ENCODE measurements around the gene SLC22A5. TPM values are rescaled to one million over a fixed set of nuclear protein-coding genes. Genes with fewer than 3 reads are reported as not detected.

The SLC22A5 gene
- total RNA-seq, 3 donors from 2014 or later (not counting 1 experiment from before 2014, with no cell fraction given) = 1.6 to 5.0 (median 3.9) TPM

GRCh38 chr5:132418881-132419280 is 49.4 kb downstream of the SLC22A5 start:
- peak overlapping the region; percentile 84 for H3K27ac ChIP-seq (ENCODE audit: low read length)
- Mint-ChIP-seq H3K9me3 (no peaks in the 10 kb centered on the region), H3K4me1 (peaks cover 94 to 95% of the 10 kb centered on the region in 2 donors), H3K4me3 (peak overlapping the region; percentile 81), H3K27me3 (ENCODE audit: low read depth in 2 of 2) (no peaks in the 10 kb centered on the region), H3K27ac (peak overlapping the region; percentile 99 to 100), H3K36me3 (no peaks in the 10 kb centered on the region)
- DNase-seq = no peak
- 92% methylated on average over 2 of the region's 2 CpGs for WGBS (ENCODE audit: insufficient coverage)
- H3K36me3 ChIP-seq (ENCODE audit: control insufficient read depth, insufficient read depth, low read length) = peaks cover 49% of the 10 kb centered on the region
- no peaks in the 10 kb centered on the region for H3K27me3 ChIP-seq (ENCODE audit: control insufficient read depth, insufficient read depth, low read length)
- no peak for ATAC-seq
- H3K4me3 ChIP-seq (ENCODE audit: low read length) = no peak overlapping the region
- no peak for TF ChIP-seq CTCF (IDR thresholded peaks at IDR 0.05)
- H3K4me1 ChIP-seq (ENCODE audit: control insufficient read depth, insufficient read depth, low read length) = peaks cover 81% of the 10 kb centered on the region
- intact Hi-C loops (cut with micrococcal nuclease) = loop anchor here (1.0 to 2.0 kb wide), 3 partner anchors 8 to 72 kb away; partner anchors contain the start of gene IRF1
- no peaks in the 10 kb centered on the region for H3K9me3 ChIP-seq (ENCODE audit: control insufficient read depth, insufficient read depth, low read length)

GRCh38 chr5:132419502-132420468 is 50.3 kb downstream of the SLC22A5 start:
- H3K27ac Mint-ChIP-seq = peak overlapping the region; percentile 99 to 100
- TF ChIP-seq CTCF (IDR thresholded peaks at IDR 0.05) = peak; percentile 91
- Histone ChIP-seq H3K4me1 (ENCODE audit: control insufficient read depth, insufficient read depth, low read length) (peaks cover 85% of the 10 kb centered on the region), H3K4me3 (ENCODE audit: low read length) (no peak overlapping the region), H3K27ac (ENCODE audit: low read length) (peak overlapping the region; percentile 84), H3K9me3 (ENCODE audit: control insufficient read depth, insufficient read depth, low read length) (no peaks in the 10 kb centered on the region), H3K27me3 (ENCODE audit: control insufficient read depth, insufficient read depth, low read length) (no peaks in the 10 kb centered on the region), H3K36me3 (ENCODE audit: control insufficient read depth, insufficient read depth, low read length) (peaks cover 53% of the 10 kb centered on the region)
- intact Hi-C loops (cut with micrococcal nuclease) = loop anchor here (1.0 to 2.0 kb wide), 3 partner anchors 8 to 71 kb away; partner anchors contain the start of gene IRF1
- peak overlapping the region; percentile 81 for H3K4me3 Mint-ChIP-seq
- WGBS (ENCODE audit: insufficient coverage) = 9% methylated on average over 11 of the region's 12 CpGs
- H3K36me3 Mint-ChIP-seq = no peaks in the 10 kb centered on the region
- H3K4me1 Mint-ChIP-seq = peaks cover 94 to 95% of the 10 kb centered on the region in 2 donors
- H3K9me3 Mint-ChIP-seq = no peaks in the 10 kb centered on the region
- DNase-seq (peak; percentile 66 to 84), ATAC-seq (peak; percentile 53 to 79 (median 73))
- no peaks in the 10 kb centered on the region for H3K27me3 Mint-ChIP-seq (ENCODE audit: low read depth in 2 of 2)

GRCh38 chr5:132420706-132421272 is 51.3 kb downstream of the SLC22A5 start:
- peak overlapping the region; percentile 84 for H3K27ac ChIP-seq (ENCODE audit: low read length)
- no peaks in the 10 kb centered on the region for H3K27me3 ChIP-seq (ENCODE audit: control insufficient read depth, insufficient read depth, low read length)
- peak; percentile 6 to 38 (median 11) for ATAC-seq
- peaks cover 53% of the 10 kb centered on the region for H3K36me3 ChIP-seq (ENCODE audit: control insufficient read depth, insufficient read depth, low read length)
- Mint-ChIP-seq H3K9me3 (no peaks in the 10 kb centered on the region), H3K27me3 (ENCODE audit: low read depth in 2 of 2) (no peaks in the 10 kb centered on the region), H3K4me3 (peak overlapping the region; percentile 81), H3K4me1 (peaks cover 94 to 95% of the 10 kb centered on the region in 2 donors), H3K36me3 (no peaks in the 10 kb centered on the region), H3K27ac (peak overlapping the region; percentile 99 to 100)
- peaks cover 90% of the 10 kb centered on the region for H3K4me1 ChIP-seq (ENCODE audit: control insufficient read depth, insufficient read depth, low read length)
- no peak for TF ChIP-seq CTCF (IDR thresholded peaks at IDR 0.05)
- no peaks in the 10 kb centered on the region for H3K9me3 ChIP-seq (ENCODE audit: control insufficient read depth, insufficient read depth, low read length)
- intact Hi-C loops (cut with micrococcal nuclease) = no loop called here
- H3K4me3 ChIP-seq (ENCODE audit: low read length) = peak overlapping the region; percentile 4
- DNase-seq = peak in 1 of 2 donors; percentile 68
- WGBS (ENCODE audit: insufficient coverage) = 5% methylated on average over 4 of the region's 7 CpGs
